ENCODE measurements around the gene XXYLT1.
A peak's percentile ranks its signal among the peaks of the same experiment; 100 is the strongest.

Gene XXYLT1

DNA sequence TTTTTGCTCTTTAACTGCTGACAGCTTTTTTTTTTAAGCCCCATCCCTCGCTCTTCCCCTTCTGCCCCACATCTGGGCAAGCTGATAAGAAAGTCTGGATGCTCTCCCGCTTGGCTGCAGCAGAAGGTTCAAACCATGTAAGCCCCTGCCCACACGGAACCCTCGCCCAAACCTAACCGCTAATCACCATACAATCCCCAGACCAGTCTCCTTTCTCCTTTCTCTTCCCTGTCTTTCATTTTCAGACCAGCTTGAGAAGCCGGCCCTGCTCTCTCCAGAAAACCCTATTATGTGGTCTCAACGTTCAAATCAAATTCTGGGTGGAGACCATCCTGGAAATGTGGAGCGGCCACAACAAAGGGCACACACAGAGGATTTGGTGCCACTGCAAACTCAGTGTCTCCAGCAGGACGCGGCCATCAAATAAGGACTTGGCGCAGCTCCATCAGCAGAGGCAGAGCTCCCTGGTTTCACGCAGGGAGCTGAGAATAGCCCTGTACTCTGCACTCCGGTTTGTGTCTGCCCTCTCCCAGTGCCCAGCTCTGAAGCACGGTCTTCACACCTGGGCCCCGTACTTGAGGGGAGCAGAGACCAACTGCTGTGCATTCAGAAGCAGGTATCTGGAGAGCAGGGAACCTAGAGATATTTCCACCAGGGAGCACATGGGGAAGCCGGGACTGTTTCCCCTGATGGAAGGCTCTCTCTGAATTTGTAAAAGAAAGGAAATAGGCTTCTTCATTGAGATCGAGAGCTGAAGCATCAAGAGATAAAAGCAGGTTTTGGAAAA, 92.6 kb downstream of the XXYLT1 start:
- Histone ChIP-seq H3K9me3 (ENCODE audit: control insufficient read depth, insufficient read depth, low read depth, low read length) (no peaks in the 10 kb centered on the region), H3K27ac (ENCODE audit: extremely low read depth, low read depth, low read length) (no peak overlapping the region), H3K36me3 (ENCODE audit: control insufficient read depth in 2 of 2, insufficient read depth in 1 of 2, low read length in 2 of 2) (peaks cover 0 to 4% of the 10 kb centered on the region in 2 experiments; a peak in 1 of 3 replicates), H3K4me3 (ENCODE audit: low read depth, low read length) (no peak overlapping the region), H3K4me1 (ENCODE audit: control insufficient read depth, insufficient read depth, low read length) (no peaks in the 10 kb centered on the region)
- TF ChIP-seq ZNF596 (tag by site-specific recombination; IDR thresholded peaks at IDR 0.05) (no peak), ZBTB48 (tag by site-specific recombination; IDR thresholded peaks at IDR 0.05) (no peak), ZNF202 (tag by site-specific recombination; IDR thresholded peaks at IDR 0.05; ENCODE audit: borderline replicate concordance) (no peak), ZSCAN30 (tag by site-specific recombination; IDR thresholded peaks at IDR 0.05) (no peak), PRDM1 (tag by site-specific recombination; IDR thresholded peaks at IDR 0.05) (no peak), ZFP3 (tag by site-specific recombination; IDR thresholded peaks at IDR 0.05; ENCODE audit: low read depth) (no peak), SCRT1 (tag by site-specific recombination; IDR thresholded peaks at IDR 0.05; ENCODE audit: borderline replicate concordance) (no peak), ZNF707 (tag by site-specific recombination; IDR thresholded peaks at IDR 0.05) (no peak)
- TF ChIP-seq, protein P1, sequence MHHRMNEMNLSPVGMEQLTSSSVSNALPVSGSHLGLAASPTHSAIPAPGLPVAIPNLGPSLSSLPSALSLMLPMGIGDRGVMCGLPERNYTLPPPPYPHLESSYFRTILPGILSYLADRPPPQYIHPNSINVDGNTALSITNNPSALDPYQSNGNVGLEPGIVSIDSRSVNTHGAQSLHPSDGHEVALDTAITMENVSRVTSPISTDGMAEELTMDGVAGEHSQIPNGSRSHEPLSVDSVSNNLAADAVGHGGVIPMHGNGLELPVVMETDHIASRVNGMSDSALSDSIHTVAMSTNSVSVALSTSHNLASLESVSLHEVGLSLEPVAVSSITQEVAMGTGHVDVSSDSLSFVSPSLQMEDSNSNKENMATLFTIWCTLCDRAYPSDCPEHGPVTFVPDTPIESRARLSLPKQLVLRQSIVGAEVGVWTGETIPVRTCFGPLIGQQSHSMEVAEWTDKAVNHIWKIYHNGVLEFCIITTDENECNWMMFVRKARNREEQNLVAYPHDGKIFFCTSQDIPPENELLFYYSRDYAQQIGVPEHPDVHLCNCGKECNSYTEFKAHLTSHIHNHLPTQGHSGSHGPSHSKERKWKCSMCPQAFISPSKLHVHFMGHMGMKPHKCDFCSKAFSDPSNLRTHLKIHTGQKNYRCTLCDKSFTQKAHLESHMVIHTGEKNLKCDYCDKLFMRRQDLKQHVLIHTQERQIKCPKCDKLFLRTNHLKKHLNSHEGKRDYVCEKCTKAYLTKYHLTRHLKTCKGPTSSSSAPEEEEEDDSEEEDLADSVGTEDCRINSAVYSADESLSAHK (tag by site-specific recombination; IDR thresholded peaks at IDR 0.05), result no peak
- TF ChIP-seq, protein P2, sequence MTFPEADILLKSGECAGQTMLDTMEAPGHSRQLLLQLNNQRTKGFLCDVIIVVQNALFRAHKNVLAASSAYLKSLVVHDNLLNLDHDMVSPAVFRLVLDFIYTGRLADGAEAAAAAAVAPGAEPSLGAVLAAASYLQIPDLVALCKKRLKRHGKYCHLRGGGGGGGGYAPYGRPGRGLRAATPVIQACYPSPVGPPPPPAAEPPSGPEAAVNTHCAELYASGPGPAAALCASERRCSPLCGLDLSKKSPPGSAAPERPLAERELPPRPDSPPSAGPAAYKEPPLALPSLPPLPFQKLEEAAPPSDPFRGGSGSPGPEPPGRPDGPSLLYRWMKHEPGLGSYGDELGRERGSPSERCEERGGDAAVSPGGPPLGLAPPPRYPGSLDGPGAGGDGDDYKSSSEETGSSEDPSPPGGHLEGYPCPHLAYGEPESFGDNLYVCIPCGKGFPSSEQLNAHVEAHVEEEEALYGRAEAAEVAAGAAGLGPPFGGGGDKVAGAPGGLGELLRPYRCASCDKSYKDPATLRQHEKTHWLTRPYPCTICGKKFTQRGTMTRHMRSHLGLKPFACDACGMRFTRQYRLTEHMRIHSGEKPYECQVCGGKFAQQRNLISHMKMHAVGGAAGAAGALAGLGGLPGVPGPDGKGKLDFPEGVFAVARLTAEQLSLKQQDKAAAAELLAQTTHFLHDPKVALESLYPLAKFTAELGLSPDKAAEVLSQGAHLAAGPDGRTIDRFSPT (tag by site-specific recombination; IDR thresholded peaks at IDR 0.05), result no peak
- TF ChIP-seq, protein P3, sequence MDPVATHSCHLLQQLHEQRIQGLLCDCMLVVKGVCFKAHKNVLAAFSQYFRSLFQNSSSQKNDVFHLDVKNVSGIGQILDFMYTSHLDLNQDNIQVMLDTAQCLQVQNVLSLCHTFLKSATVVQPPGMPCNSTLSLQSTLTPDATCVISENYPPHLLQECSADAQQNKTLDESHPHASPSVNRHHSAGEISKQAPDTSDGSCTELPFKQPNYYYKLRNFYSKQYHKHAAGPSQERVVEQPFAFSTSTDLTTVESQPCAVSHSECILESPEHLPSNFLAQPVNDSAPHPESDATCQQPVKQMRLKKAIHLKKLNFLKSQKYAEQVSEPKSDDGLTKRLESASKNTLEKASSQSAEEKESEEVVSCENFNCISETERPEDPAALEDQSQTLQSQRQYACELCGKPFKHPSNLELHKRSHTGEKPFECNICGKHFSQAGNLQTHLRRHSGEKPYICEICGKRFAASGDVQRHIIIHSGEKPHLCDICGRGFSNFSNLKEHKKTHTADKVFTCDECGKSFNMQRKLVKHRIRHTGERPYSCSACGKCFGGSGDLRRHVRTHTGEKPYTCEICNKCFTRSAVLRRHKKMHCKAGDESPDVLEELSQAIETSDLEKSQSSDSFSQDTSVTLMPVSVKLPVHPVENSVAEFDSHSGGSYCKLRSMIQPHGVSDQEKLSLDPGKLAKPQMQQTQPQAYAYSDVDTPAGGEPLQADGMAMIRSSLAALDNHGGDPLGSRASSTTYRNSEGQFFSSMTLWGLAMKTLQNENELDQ (tag by site-specific recombination; IDR thresholded peaks at IDR 0.05; ENCODE audit: low read depth), result no peak
- TF ChIP-seq, protein P4, sequence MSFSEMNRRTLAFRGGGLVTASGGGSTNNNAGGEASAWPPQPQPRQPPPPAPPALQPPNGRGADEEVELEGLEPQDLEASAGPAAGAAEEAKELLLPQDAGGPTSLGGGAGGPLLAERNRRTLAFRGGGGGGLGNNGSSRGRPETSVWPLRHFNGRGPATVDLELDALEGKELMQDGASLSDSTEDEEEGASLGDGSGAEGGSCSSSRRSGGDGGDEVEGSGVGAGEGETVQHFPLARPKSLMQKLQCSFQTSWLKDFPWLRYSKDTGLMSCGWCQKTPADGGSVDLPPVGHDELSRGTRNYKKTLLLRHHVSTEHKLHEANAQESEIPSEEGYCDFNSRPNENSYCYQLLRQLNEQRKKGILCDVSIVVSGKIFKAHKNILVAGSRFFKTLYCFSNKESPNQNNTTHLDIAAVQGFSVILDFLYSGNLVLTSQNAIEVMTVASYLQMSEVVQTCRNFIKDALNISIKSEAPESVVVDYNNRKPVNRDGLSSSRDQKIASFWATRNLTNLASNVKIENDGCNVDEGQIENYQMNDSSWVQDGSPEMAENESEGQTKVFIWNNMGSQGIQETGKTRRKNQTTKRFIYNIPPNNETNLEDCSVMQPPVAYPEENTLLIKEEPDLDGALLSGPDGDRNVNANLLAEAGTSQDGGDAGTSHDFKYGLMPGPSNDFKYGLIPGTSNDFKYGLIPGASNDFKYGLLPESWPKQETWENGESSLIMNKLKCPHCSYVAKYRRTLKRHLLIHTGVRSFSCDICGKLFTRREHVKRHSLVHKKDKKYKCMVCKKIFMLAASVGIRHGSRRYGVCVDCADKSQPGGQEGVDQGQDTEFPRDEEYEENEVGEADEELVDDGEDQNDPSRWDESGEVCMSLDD (tag by site-specific recombination; IDR thresholded peaks at IDR 0.05), result no peak
- CTCF ChIA-PET, result no interaction called here
- POLR2A ChIA-PET, result no interaction called here

DNA sequence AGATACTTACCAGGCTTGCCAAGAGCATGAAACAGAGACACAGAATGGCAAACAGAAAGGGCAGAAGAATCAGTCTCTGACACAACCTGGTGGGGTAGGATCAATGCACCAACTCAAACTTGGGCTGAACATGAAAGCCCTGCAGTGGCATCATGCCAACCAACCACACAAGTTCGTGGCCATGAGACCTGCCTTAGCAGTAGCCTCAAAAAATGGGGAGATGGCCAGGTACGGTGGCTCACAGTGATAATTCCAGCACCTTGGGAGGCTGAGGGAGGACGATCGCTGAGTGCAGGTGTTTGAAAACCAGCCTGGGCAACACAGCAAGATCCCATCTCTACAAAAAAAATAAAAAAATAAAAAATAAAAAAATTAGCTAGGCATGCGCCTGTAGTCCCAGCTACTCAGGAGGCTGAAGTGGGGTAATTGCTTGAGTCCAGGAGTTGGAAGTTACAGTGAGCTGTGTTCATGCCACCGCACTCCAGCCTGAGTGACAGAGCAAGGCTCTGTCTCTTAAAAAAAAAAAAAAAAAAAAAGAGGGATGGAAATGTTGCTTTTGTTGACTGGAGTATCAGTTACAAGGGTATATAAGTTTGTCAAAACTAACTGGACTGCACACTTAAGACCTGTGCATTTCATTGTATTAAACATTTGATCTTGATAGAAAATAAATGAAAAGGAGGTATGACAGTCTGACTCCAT, 93.4 kb downstream of the XXYLT1 start:
- Histone ChIP-seq H3K9me3 (ENCODE audit: control insufficient read depth, insufficient read depth, low read depth, low read length) (no peaks in the 10 kb centered on the region), H3K4me1 (ENCODE audit: control insufficient read depth, insufficient read depth, low read length) (no peaks in the 10 kb centered on the region), H3K4me3 (ENCODE audit: low read depth, low read length) (no peak overlapping the region), H3K36me3 (ENCODE audit: control insufficient read depth in 2 of 2, insufficient read depth in 1 of 2, low read length in 2 of 2) (peaks cover 0 to 4% of the 10 kb centered on the region in 2 experiments; a peak in 1 of 3 replicates), H3K27ac (ENCODE audit: extremely low read depth, low read depth, low read length) (no peak overlapping the region)
- TF ChIP-seq RBAK (tag by site-specific recombination; IDR thresholded peaks at IDR 0.05) (no peak), ZNF121 (tag by site-specific recombination; IDR thresholded peaks at IDR 0.05) (0 out of 2 replicates have a peak, but pooled peaks have one; percentile 27)
- POLR2A ChIA-PET, result no interaction called here
- CTCF ChIA-PET, result no interaction called here

All from HEK293 (cell line).